Progenitor cell of endocrine pancreas (in vitro differentiated cells): ENCODE measurements around the gene VIPR2. TPM values are rescaled to one million over a fixed set of nuclear protein-coding genes. Genes with fewer than 3 reads are reported as not detected.

Experiments used
- DNase-seq: peaks from one replicate; pipeline ENCODE4 v3.0.0; 2021; ENCODE audit warnings: low spot score; ENCODE audit not compliant: unreplicated experiment
- H3K27ac Mint-ChIP-seq: 2 replicates; pipeline ENCODE4 v1.8.0; 2021; ENCODE audit warnings: mild to moderate bottlenecking, moderate library complexity, mixed read lengths
- H3K27me3 Mint-ChIP-seq: 2 replicates; pipeline ENCODE4 v1.8.0; 2021; ENCODE audit warnings: mixed read lengths
- H3K36me3 Mint-ChIP-seq: 2 replicates; pipeline ENCODE4 v1.8.0; 2022; ENCODE audit warnings: mixed read lengths; ENCODE audit not compliant: insufficient read depth
- H3K4me1 Mint-ChIP-seq: 2 replicates; pipeline ENCODE4 v1.8.0; 2021; ENCODE audit warnings: low read depth, mixed read lengths
- H3K4me3 Mint-ChIP-seq: 2 replicates; pipeline ENCODE4 v1.8.0; 2021; ENCODE audit warnings: low read depth, mild to moderate bottlenecking, moderate library complexity, mixed read lengths
- H3K9me3 Mint-ChIP-seq: 2 replicates; pipeline ENCODE4 v1.8.0; 2021; ENCODE audit warnings: low read depth, mixed read lengths
- total RNA-seq: library from RNA; stranded (reverse); gene quantifications from 2 replicates; pipeline ENCODE4 v1.2.1, GENCODE V29; 2021
- TF ChIP-seq, protein P1 (sequence below): fragments of 200-600 bp; sonication (generic); IDR thresholded peaks from one replicate; pipeline ENCODE4 v1.5.0; 2021; ENCODE audit warnings: antibody characterized with exemption, mild to moderate bottlenecking; ENCODE audit not compliant: unreplicated experiment

VIPR2 gene
- total RNA-seq, 1 donor from 2014 or later, result 0.36 TPM

GRCh38 chr7:159056737-159057136 is 87.9 kb downstream of the VIPR2 start:
- peak overlapping the region; percentile 30 for H3K27ac Mint-ChIP-seq
- H3K27me3 Mint-ChIP-seq, result peaks cover 3% of the 10 kb centered on the region
- H3K4me1 Mint-ChIP-seq, result no peaks in the 10 kb centered on the region
- H3K9me3 Mint-ChIP-seq, result peaks cover 4% of the 10 kb centered on the region
- no peaks in the 10 kb centered on the region for H3K36me3 Mint-ChIP-seq
- DNase-seq, result no peak
- TF ChIP-seq, protein P1, sequence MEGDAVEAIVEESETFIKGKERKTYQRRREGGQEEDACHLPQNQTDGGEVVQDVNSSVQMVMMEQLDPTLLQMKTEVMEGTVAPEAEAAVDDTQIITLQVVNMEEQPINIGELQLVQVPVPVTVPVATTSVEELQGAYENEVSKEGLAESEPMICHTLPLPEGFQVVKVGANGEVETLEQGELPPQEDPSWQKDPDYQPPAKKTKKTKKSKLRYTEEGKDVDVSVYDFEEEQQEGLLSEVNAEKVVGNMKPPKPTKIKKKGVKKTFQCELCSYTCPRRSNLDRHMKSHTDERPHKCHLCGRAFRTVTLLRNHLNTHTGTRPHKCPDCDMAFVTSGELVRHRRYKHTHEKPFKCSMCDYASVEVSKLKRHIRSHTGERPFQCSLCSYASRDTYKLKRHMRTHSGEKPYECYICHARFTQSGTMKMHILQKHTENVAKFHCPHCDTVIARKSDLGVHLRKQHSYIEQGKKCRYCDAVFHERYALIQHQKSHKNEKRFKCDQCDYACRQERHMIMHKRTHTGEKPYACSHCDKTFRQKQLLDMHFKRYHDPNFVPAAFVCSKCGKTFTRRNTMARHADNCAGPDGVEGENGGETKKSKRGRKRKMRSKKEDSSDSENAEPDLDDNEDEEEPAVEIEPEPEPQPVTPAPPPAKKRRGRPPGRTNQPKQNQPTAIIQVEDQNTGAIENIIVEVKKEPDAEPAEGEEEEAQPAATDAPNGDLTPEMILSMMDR, result no peak
- H3K4me3 Mint-ChIP-seq, result no peak overlapping the region

DNA sequence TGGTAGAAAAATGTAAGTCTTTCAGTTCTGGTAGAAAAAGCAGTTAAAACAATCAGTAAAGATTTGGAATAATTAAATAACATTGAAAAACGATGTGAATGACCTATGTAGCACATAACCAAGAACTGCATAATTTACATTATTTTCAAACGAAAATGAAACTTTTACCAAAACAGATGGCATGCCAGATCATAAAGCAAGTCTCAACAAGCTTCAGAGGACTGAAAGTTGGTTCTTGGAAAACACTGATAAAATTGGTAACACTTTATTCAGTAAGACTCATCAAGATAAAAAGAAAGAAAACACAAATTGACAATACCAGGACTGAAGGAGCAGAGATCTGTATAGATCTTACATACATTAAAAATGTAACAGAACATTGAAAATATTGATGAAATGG is 92.8 kb downstream of the VIPR2 start:
- Mint-ChIP-seq H3K27ac (no peak overlapping the region), H3K9me3 (peaks cover 4% of the 10 kb centered on the region)

GRCh38 chr7:159050704-159051103 is 94.0 kb downstream of the VIPR2 start:
- no peak for DNase-seq
- H3K4me1 Mint-ChIP-seq, result no peaks in the 10 kb centered on the region
- no peaks in the 10 kb centered on the region for H3K36me3 Mint-ChIP-seq
- H3K27me3 Mint-ChIP-seq, result peaks cover 8% of the 10 kb centered on the region
- TF ChIP-seq, protein P1, result no peak
- H3K9me3 Mint-ChIP-seq, result peaks cover 4% of the 10 kb centered on the region
- no peak overlapping the region for H3K27ac Mint-ChIP-seq
- H3K4me3 Mint-ChIP-seq, result no peak overlapping the region

More for the DNA sequence above, 92.8 kb downstream of the VIPR2 start:
- no peaks in the 10 kb centered on the region for H3K4me1 Mint-ChIP-seq
- TF ChIP-seq, protein P1, result no peak
- no peak overlapping the region for H3K4me3 Mint-ChIP-seq
- peaks cover 8% of the 10 kb centered on the region for H3K27me3 Mint-ChIP-seq
- H3K36me3 Mint-ChIP-seq, result no peaks in the 10 kb centered on the region
- DNase-seq, result no peak

DNA sequence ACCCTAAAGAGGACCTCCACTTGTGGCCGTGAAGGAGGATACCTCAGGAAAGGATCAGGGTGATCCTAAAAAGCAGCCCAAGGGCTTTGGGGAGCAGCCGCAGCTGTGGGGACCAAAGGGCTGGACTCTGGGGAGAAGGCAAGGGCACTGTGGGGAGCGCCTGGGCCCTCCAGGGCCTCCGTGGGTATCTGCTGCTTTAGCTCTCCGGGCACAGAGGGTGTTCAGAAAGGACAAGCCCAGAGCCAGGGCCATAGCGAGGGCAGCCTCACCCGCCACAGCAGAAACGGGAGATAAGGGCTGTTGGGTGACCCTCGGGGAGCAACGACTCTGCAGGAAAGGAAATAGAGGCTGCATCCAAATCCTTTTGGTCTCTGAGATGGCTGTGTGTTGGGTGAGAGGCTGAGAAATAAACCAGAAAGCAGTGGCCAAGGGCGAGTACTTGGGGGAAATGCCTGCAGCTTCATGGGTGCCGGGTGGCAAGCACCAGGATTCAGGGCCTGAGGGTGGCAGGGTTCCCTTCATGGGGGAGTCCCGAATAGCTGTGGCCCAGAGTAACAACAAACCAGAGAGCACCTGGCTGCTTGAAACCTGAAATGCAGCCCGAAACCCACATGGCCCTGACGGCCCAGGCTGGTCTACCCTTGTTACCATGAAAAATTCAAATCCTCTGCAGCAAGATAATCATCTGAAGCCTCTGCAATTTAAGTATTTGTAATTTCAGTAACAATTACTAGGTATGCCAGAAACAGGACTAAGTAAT is 95.2 kb downstream of the VIPR2 start:
- Mint-ChIP-seq H3K4me3 (no peak overlapping the region), H3K27me3 (peaks cover 8% of the 10 kb centered on the region), H3K9me3 (peaks cover 4% of the 10 kb centered on the region), H3K36me3 (no peaks in the 10 kb centered on the region), H3K27ac (no peak overlapping the region), H3K4me1 (no peaks in the 10 kb centered on the region)
- TF ChIP-seq, protein P1, result no peak
- no peak for DNase-seq

GRCh38 chr7:159048656-159049055 is 96.0 kb downstream of the VIPR2 start:
- Mint-ChIP-seq H3K9me3 (peaks cover 6% of the 10 kb centered on the region), H3K4me1 (no peaks in the 10 kb centered on the region), H3K27me3 (peaks cover 8% of the 10 kb centered on the region), H3K36me3 (no peaks in the 10 kb centered on the region), H3K4me3 (no peak overlapping the region), H3K27ac (no peak overlapping the region)
- DNase-seq, result no peak
- TF ChIP-seq, protein P1, result no peak
